K562 (cell line): ENCODE measurements around the gene ECSIT. TPM values are rescaled to one million over a fixed set of nuclear protein-coding genes. Genes with fewer than 3 reads are reported as not detected.

Source experiments
- HDGF ChIP-seq: fragments of 450-650 bp; IDR thresholded peaks from 2 replicates; pipeline ENCODE4 v1.6.1; 2016
- KDM1A ChIP-seq, 2 experiments: fragments of 450-650 bp; IDR thresholded peaks; 2 replicates each; pipeline ENCODE4 v1.6.1; 2016; ENCODE audit warnings: mild to moderate bottlenecking in 2 of 2
- KLF1 ChIP-seq: fragments of 450-650 bp; IDR thresholded peaks from 2 replicates; pipeline ENCODE4 v1.6.1; 2016; ENCODE audit warnings: missing genetic modification characterization, missing compliant biosample characterization
- MAZ ChIP-seq, 2 experiments: fragments of 450-650 bp in 1 of 2; sonication (generic) in 1 of 2; formaldehyde crosslinking; IDR thresholded peaks in 1 of 2; conservative IDR thresholded peaks in 1 of 2; 2 replicates each; pipeline versions ENCODE4 v1.4.0 to v1.5.0; 2020; ENCODE audit warnings: mild to moderate bottlenecking in 1 of 2, missing genetic modification reagents in 1 of 2
- NBN ChIP-seq: fragments of 450-650 bp; IDR thresholded peaks from 2 replicates; pipeline ENCODE4 v1.6.1; 2016; ENCODE audit warnings: low read depth, mild to moderate bottlenecking
- RFX1 ChIP-seq: fragments of 450-650 bp; IDR thresholded peaks from 2 replicates; pipeline ENCODE4 v1.6.1; 2016; ENCODE audit warnings: mild to moderate bottlenecking, moderate library complexity
- SRSF1 ChIP-seq: fragments of 200-400 bp; formaldehyde crosslinking; IDR thresholded peaks from 2 replicates; pipeline ENCODE4 v1.6.1; 2017; ENCODE audit warnings: mild to moderate bottlenecking, low read depth, low read length, moderate library complexity
- SRSF3 ChIP-seq: fragments of 200-400 bp; formaldehyde crosslinking; IDR thresholded peaks from 2 replicates; pipeline ENCODE4 v1.6.1; 2016; ENCODE audit warnings: mild to moderate bottlenecking, low read length, moderate library complexity; ENCODE audit not compliant: insufficient read depth
- TEAD1 ChIP-seq, 2 experiments: fragments of 450-650 bp in 1 of 2; sonication (generic) in 1 of 2; formaldehyde crosslinking; IDR thresholded peaks; 2 replicates each; pipeline versions ENCODE4 v1.4.0 to v1.8.0; 2020 to 2022; ENCODE audit warnings: mild to moderate bottlenecking in 2 of 2, missing genetic modification reagents in 1 of 2
- UBTF ChIP-seq, 2 experiments: IDR thresholded peaks; 2 replicates each; pipeline ENCODE4 v1.6.1; 2012; ENCODE audit warnings: improper control_type of control experiment in 2 of 2, low read depth in 2 of 2, low read length in 2 of 2, borderline replicate concordance in 1 of 2
- ZBTB1 ChIP-seq: sonication (generic); formaldehyde crosslinking; IDR thresholded peaks from 2 replicates; pipeline ENCODE4 v1.8.1; 2023; ENCODE audit warnings: missing genetic modification reagents, low read depth, mild to moderate bottlenecking, borderline replicate concordance
- ZFX ChIP-seq: sonication (generic); formaldehyde crosslinking; IDR thresholded peaks from 2 replicates; pipeline ENCODE4 v1.8.0; 2022; ENCODE audit warnings: mild to moderate bottlenecking, missing genetic modification reagents, moderate library complexity
- ZNF124 ChIP-seq: sonication (generic); formaldehyde crosslinking; IDR thresholded peaks from 2 replicates; pipeline ENCODE4 v1.8.1; 2022; ENCODE audit warnings: missing genetic modification reagents
- ZNF507 ChIP-seq: conservative IDR thresholded peaks from 2 replicates; pipeline ENCODE4 v1.6.1; 2017; ENCODE audit warnings: missing genetic modification characterization, missing compliant biosample characterization
- ZNF639 ChIP-seq, 2 experiments: fragments of 200-800 bp in 1 of 2; sonication (Bioruptor generic) in 1 of 2; sonication (generic) in 1 of 2; formaldehyde crosslinking in 1 of 2; IDR thresholded peaks in 1 of 2; conservative IDR thresholded peaks in 1 of 2; 2 replicates each; pipeline versions ENCODE4 v1.5.0 to v1.6.1; 2016 to 2020; ENCODE audit warnings: missing compliant biosample characterization in 1 of 2, missing genetic modification characterization in 1 of 2, missing genetic modification reagents in 1 of 2
- ZNF79 ChIP-seq: fragments of 250-450 bp; sonication (Bioruptor Pico); IDR thresholded peaks from 2 replicates; pipeline ENCODE4 v1.4.0; 2020; ENCODE audit warnings: low read depth, mild to moderate bottlenecking, moderate library complexity
- polyA plus RNA-seq, 8 experiments: library from polyadenylated mRNA; depleted of rRNA in 4 of 8; stranded (reverse) in 5 of 8; unstranded in 3 of 8; fragments of >200 nt; fragmentation: Nextera tagmentation in 2 of 8; fragmentation: Illumina TruSeq in 1 of 8; extraction: Ambion mirVana in 2 of 8; extraction: Trizol in 1 of 8; gene quantifications; 2 replicates each; pipeline versions ENCODE4 v1.2.1 to v1.2.3, GENCODE V29; 2011 to 2014; ENCODE audit warnings: inconsistent platforms in 1 of 8, missing spikeins in 1 of 8
- total RNA-seq, 7 experiments: library from RNA; depleted of rRNA in 6 of 7; stranded (reverse); fragments of >200 nt in 6 of 7; fragmentation: Illumina TruSeq in 2 of 7; extraction: Trizol in 2 of 7; gene quantifications; 2 replicates each; pipeline versions ENCODE4 v1.2.1 to v1.2.3, GENCODE V29; 2011 to 2021; ENCODE audit warnings: low replicate concordance in 1 of 7
- TF ChIP-seq, protein P1 (sequence below), 2 experiments: fragments of 450-650 bp; IDR thresholded peaks; 2 replicates each; pipeline ENCODE4 v1.6.1; 2018; ENCODE audit warnings: mild to moderate bottlenecking in 2 of 2, low read depth in 1 of 2; ENCODE audit not compliant: partially characterized antibody in 2 of 2

ECSIT gene
- total and polyA plus RNA-seq, 9 of the 15 experiments (the other 6 are each of a cell fraction or from before 2014, with no cell fraction given) = 1.1 to 82.5 (median 43.9) TPM

DNA sequence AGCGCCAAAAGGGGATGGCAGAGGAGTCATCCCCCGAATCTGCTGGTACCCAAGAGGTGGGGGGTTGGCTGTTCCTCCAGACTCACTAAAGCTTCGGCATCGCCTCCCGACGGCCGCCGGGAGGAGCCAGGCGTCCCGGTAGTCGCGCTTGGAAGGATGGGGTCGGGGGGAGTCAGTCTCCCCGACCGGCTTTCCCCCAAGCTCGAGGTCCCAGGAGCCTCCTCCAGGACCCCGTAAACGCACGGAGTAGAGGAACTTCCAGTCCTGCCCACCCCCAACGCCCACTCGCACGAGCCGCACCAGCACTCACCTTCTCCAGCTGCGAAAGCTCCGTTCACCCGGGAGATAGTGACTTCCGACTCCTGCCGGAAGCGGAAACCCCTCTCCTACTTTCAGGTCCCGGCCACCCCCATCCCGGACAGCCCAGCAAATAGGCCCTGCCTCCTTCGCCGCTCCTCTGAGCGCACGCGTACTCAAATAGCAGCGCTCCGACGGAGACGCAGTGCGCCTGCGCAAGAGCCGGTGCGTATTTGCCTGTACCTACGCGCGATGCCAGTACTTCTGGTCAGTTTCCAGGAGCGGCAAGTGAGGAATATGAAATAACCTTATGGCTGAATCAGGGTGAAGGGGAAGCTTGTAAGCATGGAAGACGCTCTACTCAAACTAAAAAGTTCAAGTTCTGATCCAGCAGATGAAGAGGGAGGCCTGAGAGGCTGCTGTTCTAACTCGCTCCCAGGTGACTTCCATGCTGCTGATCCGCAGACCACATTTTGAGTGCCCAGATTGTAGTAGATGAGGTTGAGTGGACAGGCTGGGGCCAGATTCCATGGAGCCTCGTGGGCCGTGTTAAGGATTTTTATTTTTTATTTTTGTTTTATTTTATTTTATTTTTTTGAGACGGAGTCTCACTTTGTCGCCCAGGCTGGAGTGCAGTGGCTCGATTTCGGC is 30.2 kb upstream of the ECSIT start, which contains the start of gene ELOF1 (continued):
- TF ChIP-seq KDM1A (IDR thresholded peaks at IDR 0.05) (0 out of 4 replicates have a peak, but pooled peaks of 1 of the 2 experiments have one; percentile 7), ZBTB1 (CRISPR knock-in tag) (no peak), ZNF79 (CRISPR knock-in tag) (no peak), HDGF (no peak), ZNF639 (CRISPR knock-in tag; conservative IDR thresholded peaks at IDR 0.05 in 1 of 2, IDR thresholded peaks at IDR 0.05 in 1 of 2) (peak in 1 of 2 experiments; percentile 39; a peak in 2 of 4 replicates), ZNF507 (tag) (no peak), TEAD1 (CRISPR knock-in tag; IDR thresholded peaks at IDR 0.05) (0 out of 4 replicates have a peak, but pooled peaks have one; percentile 30 to 45), SRSF3 (no peak), SRSF1 (no peak), KLF1 (tag) (no peak), RFX1 (peak; percentile 66; the same call in 1 of the 2 replicates), MAZ (CRISPR knock-in tag; conservative IDR thresholded peaks at IDR 0.05 in 1 of 2, IDR thresholded peaks at IDR 0.05 in 1 of 2) (peak; percentile 97), UBTF (IDR thresholded peaks at IDR 0.05; ENCODE audit: borderline replicate concordance in 1 of 2, low read depth in 2 of 2, low read length in 2 of 2) (peak in 1 of 2 experiments; percentile 85; a peak in 2 of 4 replicates), NBN (peak; percentile 14; the same call in 1 of the 2 replicates), ZNF124 (no peak), ZFX (CRISPR knock-in tag) (peak; percentile 56; the same call in 1 of the 2 replicates)
- TF ChIP-seq, protein P1, sequence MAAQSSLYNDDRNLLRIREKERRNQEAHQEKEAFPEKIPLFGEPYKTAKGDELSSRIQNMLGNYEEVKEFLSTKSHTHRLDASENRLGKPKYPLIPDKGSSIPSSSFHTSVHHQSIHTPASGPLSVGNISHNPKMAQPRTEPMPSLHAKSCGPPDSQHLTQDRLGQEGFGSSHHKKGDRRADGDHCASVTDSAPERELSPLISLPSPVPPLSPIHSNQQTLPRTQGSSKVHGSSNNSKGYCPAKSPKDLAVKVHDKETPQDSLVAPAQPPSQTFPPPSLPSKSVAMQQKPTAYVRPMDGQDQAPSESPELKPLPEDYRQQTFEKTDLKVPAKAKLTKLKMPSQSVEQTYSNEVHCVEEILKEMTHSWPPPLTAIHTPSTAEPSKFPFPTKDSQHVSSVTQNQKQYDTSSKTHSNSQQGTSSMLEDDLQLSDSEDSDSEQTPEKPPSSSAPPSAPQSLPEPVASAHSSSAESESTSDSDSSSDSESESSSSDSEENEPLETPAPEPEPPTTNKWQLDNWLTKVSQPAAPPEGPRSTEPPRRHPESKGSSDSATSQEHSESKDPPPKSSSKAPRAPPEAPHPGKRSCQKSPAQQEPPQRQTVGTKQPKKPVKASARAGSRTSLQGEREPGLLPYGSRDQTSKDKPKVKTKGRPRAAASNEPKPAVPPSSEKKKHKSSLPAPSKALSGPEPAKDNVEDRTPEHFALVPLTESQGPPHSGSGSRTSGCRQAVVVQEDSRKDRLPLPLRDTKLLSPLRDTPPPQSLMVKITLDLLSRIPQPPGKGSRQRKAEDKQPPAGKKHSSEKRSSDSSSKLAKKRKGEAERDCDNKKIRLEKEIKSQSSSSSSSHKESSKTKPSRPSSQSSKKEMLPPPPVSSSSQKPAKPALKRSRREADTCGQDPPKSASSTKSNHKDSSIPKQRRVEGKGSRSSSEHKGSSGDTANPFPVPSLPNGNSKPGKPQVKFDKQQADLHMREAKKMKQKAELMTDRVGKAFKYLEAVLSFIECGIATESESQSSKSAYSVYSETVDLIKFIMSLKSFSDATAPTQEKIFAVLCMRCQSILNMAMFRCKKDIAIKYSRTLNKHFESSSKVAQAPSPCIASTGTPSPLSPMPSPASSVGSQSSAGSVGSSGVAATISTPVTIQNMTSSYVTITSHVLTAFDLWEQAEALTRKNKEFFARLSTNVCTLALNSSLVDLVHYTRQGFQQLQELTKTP (IDR thresholded peaks at IDR 0.05; ENCODE audit: low read depth in 1 of 2, partially characterized antibody in 2 of 2) = peak in 1 of 2 experiments; percentile 6
